Measurements from ENCODE around the gene NT5C1B.

The NT5C1B gene

DNA sequence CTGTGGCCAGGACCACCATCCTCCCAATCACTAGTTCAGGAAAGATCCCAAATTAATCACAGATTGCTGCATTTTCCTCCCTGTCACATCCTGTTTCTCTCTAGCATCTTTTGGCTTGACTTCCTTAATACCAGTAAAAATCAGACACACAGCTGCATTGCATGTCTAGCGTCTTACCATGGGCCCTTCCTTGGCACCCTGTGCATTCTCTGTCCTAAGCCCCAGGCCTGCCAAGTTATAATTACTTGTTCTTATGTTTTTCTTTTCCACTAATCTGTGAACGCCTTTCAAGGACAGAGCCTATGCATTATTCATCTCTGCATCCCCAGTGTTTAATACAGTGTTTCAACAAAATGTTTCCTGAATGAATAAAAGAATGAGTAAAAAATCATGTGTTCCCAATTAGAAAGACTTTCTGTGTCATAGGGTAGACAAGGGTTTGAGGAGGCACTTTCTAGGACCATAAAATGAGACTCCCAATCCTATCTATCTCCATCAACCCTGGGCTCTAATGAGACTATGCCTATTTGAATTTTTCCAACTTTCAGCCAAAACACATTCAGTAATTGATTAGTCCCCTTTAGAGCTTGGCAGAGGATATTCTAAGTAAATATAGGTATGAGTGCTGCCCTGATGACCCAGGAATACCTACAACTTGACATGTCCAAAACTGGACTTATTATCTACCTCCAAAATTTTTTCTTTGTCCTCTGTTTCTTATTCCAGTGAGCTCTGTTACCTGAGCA is 10.3 kb upstream of the NT5C1B start:
- no peak for DNase-seq

DNA sequence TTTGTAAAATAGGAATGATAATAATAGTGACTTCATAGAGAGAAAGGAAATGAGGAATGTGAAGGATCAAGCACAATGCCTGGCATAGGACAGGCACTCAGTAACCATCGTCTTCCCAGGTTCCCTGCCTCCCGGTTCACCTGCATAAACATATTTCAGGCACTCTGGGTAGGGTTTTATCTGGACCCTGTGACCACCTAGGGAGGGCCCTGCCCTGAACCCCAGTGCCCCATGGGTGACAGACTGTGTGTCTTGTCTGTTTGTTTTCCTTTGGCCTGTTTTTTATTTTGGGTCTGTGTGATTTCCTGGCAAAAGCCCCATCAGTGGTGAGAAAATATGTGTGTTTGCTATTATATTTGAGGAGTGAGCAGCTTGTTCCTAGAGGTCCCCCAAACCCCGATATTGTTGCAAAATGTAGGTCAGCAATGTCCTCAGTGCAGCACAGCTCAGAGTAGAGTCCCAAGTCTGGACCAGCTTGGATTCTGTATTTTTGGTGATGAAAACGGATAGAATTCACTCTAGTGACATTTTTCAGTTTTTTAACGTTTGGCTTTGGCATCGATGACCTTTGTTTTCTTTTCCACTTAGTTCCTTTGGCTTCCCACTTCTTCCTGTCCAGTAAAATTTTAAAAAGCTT is 9.6 kb upstream of the NT5C1B start:
- DNase-seq = no peak

DNA sequence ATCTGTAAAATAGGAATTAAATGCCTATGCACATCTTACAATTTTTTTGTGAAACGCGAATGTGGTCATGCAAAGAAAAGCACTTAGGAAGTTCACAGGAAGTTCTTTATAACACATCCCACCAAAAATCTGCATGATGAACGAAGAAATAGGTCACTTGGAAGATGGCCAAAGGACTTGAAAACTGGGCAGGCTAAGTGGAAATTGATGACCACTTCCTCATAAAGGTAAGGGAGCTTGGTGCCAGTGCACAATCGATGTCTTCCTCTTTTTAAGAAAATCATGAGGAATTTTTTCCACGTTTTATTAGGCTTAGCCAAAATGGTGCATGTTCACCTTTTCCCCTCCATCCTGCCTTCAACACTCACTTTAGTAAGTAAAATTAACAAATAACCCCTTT is 8.2 kb upstream of the NT5C1B start:
- no peak for DNase-seq

DNA sequence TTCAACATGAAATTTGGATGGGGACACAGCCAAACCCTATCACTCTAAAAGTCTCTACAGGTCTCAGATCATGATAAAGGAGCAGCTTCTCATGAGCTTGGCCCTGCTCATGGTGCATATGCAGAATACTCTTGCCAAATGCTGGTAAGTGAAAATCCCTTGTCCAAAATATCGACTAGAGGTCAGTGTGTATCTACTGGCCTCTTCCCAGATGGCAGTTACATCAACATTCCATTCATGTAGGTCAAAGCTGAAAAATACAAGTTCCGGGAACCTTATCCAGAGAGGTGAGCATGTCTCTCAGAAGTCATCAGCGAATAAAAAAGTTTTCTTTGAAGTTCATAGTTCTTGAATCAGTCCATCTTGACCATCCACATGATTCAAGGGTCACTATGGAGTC is 7.6 kb upstream of the NT5C1B start:
- no peak for DNase-seq

DNA sequence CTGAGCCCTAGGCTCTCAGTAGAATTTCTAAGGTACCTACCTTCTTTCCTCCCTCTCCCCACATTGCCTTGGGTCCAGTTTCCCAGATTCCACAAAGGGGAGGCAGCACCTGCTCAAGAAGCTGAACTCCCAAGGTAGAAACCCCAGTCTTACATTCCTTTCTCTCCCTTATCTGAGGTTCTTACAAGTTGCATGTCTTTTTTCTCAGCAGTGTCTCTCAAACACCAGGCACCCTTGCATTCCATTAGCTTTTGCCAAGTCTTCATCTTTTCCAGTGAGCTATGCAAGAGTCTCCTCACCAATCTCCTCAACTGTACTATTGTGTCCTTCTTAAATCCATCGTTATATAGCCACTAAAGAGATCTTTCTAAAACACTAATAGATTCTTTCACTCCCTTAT is 4.1 kb upstream of the NT5C1B start:
- no peak for DNase-seq

DNA sequence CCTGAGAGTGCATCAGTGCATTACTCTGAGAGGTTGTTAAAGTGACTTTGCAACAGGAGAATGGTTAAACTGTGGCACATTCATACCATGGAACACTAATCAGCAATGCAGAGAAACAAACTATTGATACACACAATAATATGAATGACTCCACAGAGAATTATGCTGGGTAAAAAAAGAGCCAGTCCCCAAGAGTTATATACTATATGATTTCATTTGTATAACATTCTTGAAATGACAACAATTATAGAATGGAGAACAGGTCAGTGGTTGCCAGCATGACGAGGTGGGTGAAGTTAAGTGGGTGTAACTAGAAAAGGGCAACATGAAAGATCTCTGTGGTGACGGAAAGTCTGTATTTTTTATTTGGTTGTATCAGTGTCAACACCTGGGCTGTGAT is 3.0 kb upstream of the NT5C1B start:
- no peak for DNase-seq

DNA sequence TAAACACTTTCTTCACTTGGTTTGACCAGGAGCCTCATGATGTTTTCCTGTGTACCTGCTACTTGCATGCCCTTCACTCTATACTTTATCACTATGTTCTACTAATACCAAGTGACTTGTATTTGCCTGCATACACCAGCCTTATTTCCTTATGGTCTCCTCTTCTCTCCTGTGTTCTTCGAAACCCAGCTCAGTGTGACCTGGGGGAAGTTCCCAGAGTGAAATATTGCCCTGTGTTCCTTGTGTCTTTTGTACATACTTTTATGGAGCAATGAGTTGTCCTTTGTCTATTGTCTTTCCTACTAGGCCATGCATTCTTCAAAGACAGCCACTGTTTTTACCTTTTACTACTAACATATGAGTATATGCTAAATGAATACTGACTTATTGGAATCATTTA is 567 bp downstream of the NT5C1B start:
- no peak for DNase-seq

DNA sequence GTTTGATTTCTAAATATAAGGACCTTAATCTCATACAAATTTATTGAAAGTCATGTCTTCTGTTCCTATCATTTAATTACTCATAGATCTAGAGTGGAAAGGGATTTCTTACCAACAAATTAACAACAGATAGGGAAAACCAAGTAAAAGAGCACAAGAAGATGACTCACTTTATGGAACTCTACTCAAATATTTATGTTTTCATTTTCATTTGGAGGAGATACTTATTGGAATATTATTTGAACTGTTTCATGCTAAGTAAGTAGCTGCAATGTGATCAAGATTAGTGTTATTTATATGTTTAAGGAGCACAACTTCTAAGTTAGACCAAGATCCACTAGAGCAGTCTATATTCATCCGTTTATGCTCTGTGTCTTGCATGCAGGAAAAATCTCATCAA is 1.3 kb downstream of the NT5C1B start:
- no peak for DNase-seq

DNA sequence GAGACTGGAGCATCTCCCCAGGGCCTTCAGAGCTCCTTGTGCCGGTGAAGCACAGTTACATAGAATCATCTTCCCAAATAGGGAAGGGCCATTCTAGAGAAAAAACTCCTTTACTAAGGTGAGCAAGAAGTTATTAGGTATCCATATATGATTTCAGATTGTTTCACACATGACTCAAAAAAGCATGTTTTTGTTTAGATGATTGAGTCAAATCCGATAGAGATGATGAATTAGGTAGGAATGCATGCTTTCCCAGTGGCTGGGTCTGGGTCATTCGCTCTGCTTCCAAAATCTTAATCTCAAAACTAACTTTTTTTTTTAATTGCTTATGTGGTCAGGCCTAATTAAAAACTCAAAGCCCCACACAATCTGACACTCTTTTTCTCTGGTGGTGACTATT is 3.8 kb downstream of the NT5C1B start:
- DNase-seq = no peak

DNA sequence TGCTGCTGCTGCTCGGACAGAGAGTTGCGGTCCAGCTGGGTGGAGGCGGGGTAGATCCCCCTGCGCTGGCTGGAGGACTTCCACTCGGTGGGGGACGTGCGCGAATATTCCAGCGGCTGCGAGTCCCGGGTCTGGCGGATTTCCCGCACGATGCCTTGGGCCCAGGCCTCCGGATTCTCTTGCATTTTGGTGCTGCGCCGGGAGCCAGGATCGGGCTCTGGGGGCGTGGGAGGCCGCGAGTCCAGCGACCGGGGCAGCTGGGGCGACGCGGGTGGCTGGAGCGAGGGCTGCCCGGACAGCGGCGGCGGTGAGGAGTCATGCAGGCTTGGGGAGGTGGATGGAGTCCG is 4.8 kb downstream of the NT5C1B start:
- DNase-seq = no peak

DNA sequence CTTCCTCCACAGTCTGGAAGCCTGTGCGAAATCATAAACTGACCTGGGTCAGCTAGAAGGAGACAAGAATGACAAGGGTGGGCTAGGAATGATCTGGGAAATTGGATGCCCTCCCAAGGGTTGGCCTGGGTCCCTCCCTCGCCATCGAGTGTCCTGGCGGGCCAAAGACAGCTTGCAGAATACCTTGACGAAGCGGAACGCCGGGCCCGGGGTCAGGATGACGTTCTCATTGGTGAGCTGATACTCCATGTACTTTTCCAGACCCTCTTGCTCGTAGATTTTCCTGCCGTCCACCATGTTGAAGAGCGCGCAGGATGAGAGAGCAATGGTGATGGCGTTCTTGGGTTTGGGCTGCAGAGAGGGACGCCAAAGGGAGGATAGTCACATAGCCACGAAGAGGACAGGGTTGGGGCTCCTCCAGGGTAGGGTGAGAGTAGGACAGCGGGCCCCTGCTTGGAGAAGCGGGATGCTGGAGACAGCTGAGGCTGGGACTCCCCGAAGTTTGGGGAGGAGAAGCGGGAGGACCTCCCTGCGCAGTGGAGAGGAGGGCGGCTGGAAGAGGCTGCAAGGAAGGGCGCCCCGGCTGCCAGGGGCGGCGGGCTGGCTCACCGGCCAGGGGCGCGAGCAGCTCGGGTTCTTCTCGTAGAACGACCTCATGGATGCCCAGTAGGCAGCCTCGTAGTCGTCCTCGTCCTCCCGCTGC is 5.3 kb downstream of the NT5C1B start:
- DNase-seq = no peak

DNA sequence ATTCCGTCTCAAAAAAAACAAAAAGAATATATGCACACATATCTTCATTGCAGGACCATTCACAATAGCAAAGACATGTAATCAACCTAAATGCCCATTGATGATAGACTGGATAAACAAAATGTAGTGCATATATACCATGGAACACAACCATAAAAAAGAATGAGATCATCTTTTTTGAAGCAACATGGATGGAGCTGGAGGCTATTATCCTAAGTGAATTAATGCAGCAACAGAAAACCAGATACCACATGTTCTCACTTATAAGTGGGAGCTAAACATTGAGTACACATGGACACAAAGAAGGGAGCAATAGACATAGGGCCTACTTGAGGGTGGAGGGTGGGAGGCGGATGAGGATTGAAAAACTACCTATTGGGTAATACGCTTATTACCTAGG is 8.8 kb downstream of the NT5C1B start:
- no peak for DNase-seq

DNA sequence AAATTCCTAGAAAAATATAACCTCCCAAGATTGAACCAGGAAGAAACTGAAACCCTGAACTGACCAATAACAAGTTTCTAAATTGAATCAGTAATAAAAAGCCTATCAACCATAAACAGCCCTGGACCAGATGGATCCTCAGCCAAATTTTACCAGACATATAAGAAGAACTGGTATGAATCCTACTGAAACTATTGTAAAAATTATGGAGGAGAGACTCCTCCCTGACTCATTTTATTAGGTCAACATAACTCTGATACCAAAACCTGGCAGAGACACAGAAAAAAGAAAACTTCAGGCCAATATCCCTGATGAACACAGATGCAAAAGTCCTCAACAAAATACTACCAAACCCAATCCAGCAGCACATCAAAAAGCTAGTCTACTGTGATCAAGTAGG is 11.3 kb downstream of the NT5C1B start:
- DNase-seq = no peak

DNA sequence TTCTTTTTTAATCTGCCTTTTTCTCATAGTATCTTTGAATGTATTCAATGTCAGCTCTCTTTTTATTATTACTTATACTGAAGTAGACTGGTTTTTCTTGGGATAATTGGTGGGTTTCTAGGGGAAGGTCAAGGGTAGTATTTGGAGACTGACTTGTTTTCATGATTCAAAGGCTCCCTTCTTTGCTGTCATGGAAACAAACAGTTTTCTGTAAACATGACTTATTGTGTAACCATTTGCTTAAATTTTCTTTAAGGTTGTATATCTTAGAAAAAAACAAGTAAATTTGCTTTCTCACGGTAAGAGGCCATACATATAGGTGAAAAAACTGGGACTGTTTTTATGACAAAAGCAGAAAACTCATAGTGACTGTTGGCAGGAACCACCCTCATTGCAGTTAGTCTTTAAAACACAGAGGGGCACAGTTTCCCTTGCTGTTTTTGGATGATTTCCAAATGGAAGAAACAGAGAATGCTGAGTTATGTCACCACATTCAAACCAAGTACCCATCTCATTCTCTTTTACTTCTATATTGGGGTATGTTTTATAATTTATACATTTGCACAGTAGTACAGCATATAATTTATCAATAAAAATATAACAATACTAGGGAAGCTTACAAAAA is 23.1 kb downstream of the NT5C1B start:
- DNase-seq = no peak

DNA sequence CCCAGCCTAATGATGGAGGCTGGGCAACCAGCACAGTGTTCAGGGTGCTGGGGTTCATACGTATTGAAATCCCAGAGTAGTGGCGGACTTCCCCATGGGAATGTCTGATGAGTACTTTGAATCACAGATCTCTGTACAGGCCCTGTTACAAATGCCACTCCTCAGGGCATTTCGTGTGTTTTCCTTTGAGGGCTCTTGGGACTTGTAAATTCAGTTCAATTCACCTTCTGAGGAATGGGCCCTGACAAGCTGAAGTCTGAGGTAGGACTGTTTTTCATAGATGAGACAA is 28.6 kb downstream of the NT5C1B start:
- no peak for DNase-seq

DNA sequence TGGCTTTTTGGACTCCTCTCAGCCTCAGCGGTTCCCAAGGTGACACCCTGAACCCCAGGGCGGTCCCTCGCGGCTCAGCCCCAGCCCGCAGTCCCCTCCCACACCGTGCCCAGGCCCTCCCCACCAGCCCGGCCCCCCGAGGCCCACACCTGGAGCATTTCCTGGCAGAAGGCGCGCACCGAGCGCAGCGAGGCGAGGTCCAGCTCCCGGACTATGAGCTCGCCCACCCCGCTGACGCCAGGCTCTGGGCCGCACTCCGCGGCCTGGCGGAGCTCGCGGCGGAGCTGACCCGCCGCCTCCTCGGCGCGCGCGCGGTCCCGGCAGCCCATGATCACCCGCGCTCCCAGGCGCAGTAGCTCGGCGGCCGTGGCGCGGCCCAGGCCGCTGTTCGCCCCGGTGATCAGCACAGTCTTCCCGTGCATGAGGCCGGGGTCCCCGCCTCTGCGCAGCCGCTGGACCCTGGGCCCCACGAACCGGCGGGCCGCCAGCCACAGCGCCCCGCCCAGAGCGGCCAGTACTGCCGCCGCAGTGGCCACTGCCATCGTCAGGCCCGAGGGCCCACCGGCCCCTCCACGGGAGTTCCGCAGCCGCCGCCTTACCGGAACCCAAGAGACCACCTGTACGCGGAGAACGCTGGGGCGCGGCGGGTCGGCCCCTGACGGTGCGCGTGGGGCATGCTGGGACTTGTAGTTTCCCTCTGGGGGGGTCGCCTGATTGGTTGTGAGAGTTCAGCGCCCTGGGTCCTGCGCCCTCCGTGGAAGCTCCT is 29.2 kb downstream of the NT5C1B start, which contains the start of gene RDH14:
RDH14 (minus strand) TSS at position 623 of the 766 bp plus-strand sequence; CDS start at position 542, 81 bp downstream.
- DNase-seq = peak; percentile 90 to 95 (median 92)

DNA sequence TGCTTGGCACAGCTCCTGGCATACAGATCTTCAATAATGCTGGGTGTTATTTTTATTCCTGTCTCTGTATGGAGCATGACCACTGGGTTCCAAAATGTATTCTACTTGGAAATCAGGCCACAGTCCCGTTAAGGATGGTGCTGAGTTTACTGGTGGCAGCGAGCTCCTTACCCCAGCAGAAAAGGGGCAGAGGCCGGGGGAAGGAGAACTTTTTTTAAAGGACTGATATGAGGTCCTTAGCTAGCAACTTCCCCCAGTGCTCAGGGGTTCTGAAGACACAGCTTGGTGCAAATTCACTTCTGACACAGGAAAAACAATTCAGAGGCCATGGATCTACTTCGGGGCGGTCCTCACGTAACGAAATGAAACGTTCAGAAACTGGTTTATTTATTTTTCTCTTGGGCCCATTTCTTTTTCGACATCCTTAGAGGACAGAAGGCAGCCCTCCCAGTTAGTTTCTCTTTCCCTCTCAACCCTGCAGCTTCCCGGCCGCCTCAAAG is 29.8 kb downstream of the NT5C1B start:
- DNase-seq = no peak

DNA sequence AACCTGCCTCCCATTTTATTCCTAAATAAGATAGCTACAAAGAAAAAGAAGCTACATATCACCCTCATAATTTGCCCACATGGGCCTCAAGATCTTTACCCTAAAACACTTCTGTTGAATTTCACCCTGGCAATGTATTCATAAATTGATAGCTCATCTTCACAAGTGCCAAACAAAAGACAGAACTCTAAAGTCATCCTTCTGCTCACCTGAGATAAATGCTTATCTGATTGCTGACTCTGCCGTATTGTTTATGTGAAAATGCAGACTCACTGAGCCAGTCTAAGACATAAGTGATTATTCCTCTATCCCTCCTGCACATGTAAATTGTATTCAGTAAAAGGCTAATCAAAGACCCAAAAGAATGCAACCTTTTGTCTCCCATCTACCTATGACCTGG is 30.9 kb downstream of the NT5C1B start:
- DNase-seq = no peak

DNA sequence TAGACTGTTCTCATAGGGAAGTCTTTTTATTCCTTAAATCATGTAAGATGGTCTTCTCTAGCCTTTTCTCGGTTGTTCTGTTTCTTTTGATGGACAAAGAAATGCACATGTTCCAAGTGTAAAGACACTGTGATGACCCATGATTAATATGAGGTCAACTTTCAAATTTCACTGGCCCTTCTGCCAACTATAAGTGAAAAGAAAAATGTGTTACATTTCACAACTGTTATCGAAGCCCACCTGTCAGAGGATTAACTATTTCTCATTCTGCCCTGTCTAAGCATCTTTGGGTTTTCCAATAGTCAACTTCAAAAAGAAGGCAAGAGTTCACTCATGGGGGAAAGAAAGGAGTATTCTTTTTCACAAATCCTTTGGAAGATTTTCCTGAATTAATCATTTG is 32.2 kb downstream of the NT5C1B start:
- DNase-seq = no peak

DNA sequence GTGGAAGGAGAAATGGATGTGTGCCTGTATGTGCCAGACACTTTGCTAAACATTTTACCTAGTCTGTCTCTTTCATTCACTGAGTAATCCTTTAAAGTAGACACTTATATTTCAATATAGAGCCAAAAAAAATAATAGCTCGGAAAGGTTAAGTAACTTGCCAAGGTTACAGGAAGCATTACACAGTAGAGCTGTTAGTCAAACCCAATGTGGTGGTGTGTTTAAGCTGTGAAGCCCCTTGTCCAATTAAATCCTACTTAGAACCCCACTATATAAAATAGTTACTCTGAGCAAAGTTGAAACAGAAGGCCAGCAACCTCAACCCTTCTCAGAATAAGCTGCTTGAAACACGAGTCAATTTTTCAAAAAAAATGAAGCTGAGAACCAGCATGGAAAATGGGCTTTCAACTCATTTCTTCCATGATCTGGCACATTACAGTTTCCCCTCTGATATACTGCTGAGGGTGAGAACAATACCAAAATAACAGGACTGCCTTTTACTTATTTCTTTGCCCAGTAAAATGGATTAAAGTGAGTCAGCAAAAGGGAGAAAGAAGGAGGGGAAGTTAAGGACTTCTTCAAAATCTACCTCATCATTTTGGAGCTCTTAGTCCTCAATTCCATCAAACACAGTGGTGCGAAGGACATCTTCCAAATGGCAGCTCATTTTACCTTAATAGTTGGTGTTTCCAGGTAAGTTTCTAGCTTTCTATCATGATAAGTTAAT is 36.9 kb downstream of the NT5C1B start:
- DNase-seq = no peak

DNA sequence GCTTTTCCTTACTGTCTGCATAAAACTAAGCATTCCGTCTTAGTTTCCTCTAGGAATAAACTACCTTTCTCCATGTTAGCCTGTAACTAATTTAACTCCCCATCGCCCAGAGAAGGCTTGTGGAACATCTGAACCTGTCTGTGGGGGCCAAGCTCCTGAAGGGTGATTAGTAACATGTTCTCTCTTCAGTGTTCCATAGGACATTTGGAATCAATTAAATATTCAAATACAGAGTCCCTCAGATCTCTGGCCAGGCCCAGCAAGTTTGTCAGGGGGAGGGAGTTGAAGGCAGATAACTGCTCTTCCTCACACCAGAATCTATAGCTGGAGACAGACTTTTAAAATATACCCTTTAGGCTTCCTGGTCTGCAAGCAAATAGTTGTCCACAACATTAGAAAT is 37.7 kb downstream of the NT5C1B start:
- DNase-seq = no peak

DNA sequence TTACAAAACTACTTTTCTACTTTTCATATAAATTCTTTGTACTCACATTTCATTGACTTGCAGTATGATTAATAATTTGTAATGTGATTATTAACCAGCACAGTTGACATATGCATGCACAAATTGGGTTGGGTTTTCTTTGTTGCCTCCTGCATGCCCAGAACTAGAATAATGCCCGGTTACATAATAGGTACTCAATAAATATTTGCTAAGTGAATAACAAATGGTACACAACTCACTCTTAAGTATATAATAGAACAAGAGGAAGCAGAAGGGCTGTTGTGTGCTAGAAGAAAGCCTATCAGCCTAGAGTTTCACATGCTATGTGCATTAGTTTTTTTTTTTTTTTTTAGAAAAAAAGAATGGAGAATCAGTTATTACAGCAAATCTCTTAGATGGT is 38.2 kb downstream of the NT5C1B start:
- no peak for DNase-seq
